ENCODE data around the gene KLHDC8B.
"Not testable (repeated sequence)": the region's sequence is repeated elsewhere in the genome, so short reads cannot be mapped to it uniquely, and the experiment has no call there.

KLHDC8B gene

GRCh38 chr3:49199239-49199899 is 28.0 kb downstream of the KLHDC8B start:
- DNase-seq (ENCODE audit: low read depth) = peak; percentile 29

GRCh38 chr3:49199900-49200281 is 28.5 kb downstream of the KLHDC8B start:
- TF ChIP-seq, protein P1, sequence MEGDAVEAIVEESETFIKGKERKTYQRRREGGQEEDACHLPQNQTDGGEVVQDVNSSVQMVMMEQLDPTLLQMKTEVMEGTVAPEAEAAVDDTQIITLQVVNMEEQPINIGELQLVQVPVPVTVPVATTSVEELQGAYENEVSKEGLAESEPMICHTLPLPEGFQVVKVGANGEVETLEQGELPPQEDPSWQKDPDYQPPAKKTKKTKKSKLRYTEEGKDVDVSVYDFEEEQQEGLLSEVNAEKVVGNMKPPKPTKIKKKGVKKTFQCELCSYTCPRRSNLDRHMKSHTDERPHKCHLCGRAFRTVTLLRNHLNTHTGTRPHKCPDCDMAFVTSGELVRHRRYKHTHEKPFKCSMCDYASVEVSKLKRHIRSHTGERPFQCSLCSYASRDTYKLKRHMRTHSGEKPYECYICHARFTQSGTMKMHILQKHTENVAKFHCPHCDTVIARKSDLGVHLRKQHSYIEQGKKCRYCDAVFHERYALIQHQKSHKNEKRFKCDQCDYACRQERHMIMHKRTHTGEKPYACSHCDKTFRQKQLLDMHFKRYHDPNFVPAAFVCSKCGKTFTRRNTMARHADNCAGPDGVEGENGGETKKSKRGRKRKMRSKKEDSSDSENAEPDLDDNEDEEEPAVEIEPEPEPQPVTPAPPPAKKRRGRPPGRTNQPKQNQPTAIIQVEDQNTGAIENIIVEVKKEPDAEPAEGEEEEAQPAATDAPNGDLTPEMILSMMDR (IDR thresholded peaks at IDR 0.05; ENCODE audit: insufficient read depth, low read depth, low read length, missing control alignments) = no peak
- DNase-seq (ENCODE audit: low read depth) = no peak
- no peak overlapping the region for H3K4me3 ChIP-seq (ENCODE audit: low read length)

More at GRCh38 chr3:49199239-49199899, 28.0 kb downstream of the KLHDC8B start:
- H3K4me3 ChIP-seq (ENCODE audit: low read length) = no peak overlapping the region
- TF ChIP-seq, protein P1 (IDR thresholded peaks at IDR 0.05; ENCODE audit: insufficient read depth, low read depth, low read length, missing control alignments) = no peak

DNA sequence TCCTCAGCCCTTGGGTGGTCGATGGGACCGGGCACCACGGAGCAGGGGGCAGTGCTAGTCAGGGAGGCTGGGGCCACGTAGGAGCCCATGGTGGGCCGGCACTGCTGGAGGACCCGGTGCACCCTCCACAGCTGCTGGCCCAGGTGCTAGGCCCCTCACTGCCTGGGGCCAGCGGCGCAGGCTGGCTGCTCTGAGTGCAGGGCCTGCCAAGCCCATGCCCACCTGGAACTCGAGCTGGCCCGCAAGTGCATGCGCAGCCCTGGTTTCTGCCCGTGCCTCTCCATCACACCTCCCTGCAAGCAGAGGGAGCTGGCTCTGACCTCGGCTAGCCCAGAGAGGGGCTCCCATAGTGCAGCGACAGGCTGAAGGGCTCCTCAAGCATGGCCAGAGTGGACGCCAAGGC is 42.1 kb downstream of the KLHDC8B start:
- TF ChIP-seq, protein P1 (IDR thresholded peaks at IDR 0.05; ENCODE audit: insufficient read depth, low read depth, low read length, missing control alignments) = no peak
- no peak overlapping the region for H3K4me3 ChIP-seq (ENCODE audit: low read length)
- no peak for DNase-seq (ENCODE audit: low read depth)

GRCh38 chr3:49213998-49214397 is 42.6 kb downstream of the KLHDC8B start:
- no peak overlapping the region for H3K4me3 ChIP-seq (ENCODE audit: low read length)
- no peak for DNase-seq (ENCODE audit: low read depth)

DNA sequence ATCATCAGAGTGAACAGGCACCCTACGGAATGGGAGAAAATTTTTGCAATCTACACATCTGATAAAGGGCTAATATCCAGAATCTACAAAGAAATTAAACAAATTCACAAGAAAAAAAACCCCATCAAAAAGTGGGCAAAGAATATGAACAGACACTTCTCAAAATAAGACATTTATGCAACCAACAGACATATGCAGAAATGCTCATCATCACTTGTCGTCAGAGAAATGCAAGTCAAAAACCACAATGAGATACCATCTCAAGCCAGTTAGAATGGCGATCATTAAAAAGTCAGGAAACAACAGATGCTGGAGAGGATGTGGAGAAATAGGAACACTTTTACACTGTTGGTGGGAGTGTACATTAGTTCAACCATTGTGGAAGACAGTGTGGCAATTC is 45.3 kb downstream of the KLHDC8B start:
- H3K4me3 ChIP-seq (ENCODE audit: low read length); DNase-seq (ENCODE audit: low read depth): not testable (repeated sequence)

More at GRCh38 chr3:49213998-49214397, 42.6 kb downstream of the KLHDC8B start:
- TF ChIP-seq, protein P1 (IDR thresholded peaks at IDR 0.05; ENCODE audit: insufficient read depth, low read depth, low read length, missing control alignments) = no peak

DNA sequence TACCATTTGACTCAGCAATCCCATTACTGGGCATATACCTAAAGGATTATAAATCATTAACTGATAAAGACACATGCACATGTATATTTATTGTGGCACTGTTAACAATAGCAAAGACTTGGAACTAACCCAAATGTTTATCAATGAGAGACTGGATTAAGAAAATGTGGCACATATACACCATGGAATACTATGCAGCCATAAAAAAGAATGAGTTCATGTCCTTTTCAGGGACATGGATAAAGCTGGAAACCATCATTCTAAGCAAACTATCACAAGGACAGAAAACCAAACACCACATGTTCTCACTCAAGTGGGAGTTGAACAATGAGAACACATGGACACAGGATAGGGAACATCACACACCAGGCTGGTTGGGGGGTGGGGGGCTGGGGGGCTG is 45.7 kb downstream of the KLHDC8B start:
- DNase-seq (ENCODE audit: low read depth); H3K4me3 ChIP-seq (ENCODE audit: low read length): not testable (repeated sequence)

- no peak for DNase-seq (ENCODE audit: low read depth)
- no peak overlapping the region for H3K4me3 ChIP-seq (ENCODE audit: low read length)
- TF ChIP-seq, protein P1 (IDR thresholded peaks at IDR 0.05; ENCODE audit: insufficient read depth, low read depth, low read length, missing control alignments) = no peak
Observed at GRCh38 chr3:49217688-49218470, 46.5 kb downstream of the KLHDC8B start.

DNA sequence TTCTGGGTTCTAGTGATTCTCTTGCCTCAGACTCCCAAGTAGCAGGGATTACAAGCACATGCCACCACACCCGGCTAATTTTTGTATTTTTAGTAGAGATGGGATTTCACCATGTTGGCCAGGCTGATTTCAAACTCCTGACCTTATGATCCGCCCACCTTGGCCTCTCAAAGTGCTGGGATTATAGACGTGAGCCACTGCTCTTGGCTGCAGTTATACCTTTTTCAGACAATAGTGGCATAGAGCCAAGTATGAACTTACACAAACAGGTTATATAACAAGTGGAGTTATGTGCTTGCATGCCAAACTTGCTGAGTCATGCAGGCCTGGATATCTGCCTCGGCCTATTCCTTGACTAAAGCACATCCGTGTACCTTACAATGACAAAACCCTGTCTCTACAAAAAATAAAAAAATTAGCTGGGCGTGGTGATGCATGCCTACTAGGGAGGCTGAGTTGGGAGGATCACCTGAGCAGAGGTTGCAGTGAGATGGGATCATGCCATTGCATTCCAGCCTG is 47.1 kb downstream of the KLHDC8B start:
- DNase-seq (ENCODE audit: low read depth) = peak; percentile 97

More for the DNA sequence above, 47.1 kb downstream of the KLHDC8B start:
- not testable (repeated sequence) for H3K4me3 ChIP-seq (ENCODE audit: low read length)
